GM13976 (cell line): ENCODE data around the gene SYNPO2.
"Not testable (repeated sequence)": the region's sequence is repeated elsewhere in the genome, so short reads cannot be mapped to it uniquely, and the experiment has no call there.

Experiments used
- DNase-seq: peaks from one replicate; pipeline ENCODE4 v3.0.0; 2012; ENCODE audit warnings: low spot score
- in situ Hi-C: fragments of 300-500 bp; cut with MboI; formaldehyde crosslinking; loops from one replicate; pipeline ENCODE4 v1.12.0; 2022; ENCODE audit warnings: low sequenced_read_pairs, mixed read lengths, inconsistent platforms; ENCODE audit not compliant: unreplicated experiment
- TF ChIP-seq, protein P1 (sequence below): IDR thresholded peaks from 2 replicates; pipeline ENCODE4 v1.5.1; 2012; ENCODE audit warnings: borderline replicate concordance, mild to moderate bottlenecking; ENCODE audit not compliant: insufficient read depth; ENCODE audit errors: extremely low read depth, missing control alignments, control extremely low read depth

The SYNPO2 gene

DNA sequence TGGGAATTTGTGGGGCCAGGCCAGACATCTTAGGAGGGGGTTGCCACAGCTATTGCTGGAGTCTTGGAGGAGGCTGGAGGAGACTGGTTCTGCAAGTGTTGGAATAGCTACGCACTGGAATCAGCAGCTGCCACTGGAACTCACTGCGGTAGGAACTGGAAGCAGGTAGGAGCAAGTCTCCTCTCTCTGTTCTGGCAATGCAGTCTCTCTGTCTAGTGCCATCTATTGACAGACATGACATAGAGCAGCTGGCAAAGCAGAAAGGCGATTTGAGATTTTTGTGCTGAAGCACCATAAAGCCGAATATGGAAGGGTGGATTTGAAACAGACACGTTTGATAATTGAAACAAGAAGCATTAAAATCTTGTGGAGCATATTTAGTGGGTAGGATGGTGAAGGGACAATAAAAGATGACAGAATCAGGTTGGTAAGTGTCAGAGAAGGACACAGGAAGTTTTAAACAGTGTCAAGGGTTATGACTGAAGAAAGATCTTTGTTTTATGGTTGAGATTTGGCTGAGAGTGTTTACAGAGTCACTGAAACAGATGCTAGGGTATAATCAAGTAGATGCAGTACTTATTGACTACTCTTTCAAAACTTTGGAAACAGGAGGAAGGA, 23.5 kb upstream of the SYNPO2 start:
- peak; percentile 47 for DNase-seq
- TF ChIP-seq, protein P1, sequence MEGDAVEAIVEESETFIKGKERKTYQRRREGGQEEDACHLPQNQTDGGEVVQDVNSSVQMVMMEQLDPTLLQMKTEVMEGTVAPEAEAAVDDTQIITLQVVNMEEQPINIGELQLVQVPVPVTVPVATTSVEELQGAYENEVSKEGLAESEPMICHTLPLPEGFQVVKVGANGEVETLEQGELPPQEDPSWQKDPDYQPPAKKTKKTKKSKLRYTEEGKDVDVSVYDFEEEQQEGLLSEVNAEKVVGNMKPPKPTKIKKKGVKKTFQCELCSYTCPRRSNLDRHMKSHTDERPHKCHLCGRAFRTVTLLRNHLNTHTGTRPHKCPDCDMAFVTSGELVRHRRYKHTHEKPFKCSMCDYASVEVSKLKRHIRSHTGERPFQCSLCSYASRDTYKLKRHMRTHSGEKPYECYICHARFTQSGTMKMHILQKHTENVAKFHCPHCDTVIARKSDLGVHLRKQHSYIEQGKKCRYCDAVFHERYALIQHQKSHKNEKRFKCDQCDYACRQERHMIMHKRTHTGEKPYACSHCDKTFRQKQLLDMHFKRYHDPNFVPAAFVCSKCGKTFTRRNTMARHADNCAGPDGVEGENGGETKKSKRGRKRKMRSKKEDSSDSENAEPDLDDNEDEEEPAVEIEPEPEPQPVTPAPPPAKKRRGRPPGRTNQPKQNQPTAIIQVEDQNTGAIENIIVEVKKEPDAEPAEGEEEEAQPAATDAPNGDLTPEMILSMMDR = peak; percentile 45
- in situ Hi-C loops = no loop called here

DNA sequence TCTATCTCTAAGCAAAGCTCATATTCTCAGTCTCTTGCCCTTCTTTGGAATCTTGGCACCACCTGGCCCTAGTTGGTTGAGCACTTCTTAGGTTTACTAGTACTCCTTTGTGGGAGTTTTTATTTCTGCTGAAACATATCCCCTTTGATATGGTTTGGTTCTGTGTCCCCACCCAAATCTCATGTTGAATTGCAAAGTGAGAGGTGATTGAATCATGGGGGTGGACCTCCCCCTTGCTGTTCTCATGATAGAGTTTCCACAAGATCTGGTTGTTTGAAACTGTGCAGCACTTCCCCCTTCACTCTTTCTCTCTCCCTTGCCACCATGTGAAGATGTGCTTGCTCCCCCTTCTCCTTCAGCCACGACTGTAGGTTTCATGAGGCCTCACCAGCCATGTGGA, 22.2 kb upstream of the SYNPO2 start:
- in situ Hi-C loops = no loop called here
- DNase-seq = no peak
- TF ChIP-seq, protein P1 = no peak

DNA sequence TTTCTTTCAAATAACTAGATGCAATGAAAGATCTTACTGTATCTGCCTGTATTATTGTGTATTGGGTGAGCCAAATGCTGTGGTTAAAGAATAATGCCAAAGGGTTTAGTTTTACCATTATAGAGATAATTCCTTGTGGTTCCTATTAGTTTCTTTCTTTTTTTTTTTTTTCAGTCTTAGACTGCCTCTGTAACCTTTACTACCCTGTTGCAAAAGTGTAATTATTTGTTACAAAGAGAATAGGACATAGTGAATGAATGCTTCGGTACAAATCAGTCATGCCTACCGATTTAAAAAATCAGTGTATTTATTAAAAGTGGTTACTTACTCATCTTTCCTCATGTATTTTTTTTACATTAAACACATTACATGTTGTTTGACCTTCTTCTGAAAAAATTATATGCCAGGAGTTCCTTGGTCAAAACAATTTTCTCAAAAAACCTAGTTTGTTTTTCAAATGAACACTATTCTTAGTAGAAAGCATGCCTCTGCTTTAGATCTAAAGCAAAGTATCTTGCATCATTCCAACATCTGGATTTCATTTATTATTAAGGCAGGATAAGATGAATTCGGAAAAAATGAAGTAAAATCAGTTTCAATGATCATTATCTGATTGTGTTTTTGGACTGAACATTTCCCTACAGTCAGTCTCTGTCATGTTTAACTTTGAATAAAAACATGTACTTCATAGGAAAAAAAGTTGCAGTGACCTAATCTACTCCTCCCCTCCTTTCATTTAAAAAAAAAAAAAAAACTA, 21.2 kb upstream of the SYNPO2 start:
- in situ Hi-C loops = no loop called here
- TF ChIP-seq, protein P1 = no peak
- DNase-seq = no peak

DNA sequence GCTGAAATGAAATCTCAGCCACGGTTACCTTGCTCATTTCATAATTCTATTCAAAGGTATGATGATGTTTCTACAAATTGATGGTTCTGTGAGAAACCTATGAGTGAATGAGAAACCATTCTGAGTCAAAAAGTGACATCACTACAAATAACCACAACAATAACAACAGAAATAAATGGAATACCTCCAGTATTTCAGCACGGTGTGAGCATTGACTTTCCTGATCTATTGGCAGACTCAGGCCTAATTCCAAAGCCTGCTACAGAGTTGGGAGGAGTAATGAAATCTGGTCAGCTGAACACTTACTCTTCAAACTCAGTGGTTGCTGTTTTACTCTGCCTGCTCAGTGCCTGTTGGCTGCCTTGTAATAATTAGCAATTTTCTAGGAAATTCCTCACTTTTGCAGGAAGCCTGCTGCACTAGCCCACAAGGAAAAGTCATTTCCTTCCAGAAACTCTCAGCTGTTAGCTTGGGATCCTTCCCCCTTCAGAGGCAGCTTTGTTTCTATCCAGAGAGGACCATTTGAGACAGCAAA, 18.8 kb upstream of the SYNPO2 start:
- in situ Hi-C loops = no loop called here
- TF ChIP-seq, protein P1 = no peak
- no peak for DNase-seq

DNA sequence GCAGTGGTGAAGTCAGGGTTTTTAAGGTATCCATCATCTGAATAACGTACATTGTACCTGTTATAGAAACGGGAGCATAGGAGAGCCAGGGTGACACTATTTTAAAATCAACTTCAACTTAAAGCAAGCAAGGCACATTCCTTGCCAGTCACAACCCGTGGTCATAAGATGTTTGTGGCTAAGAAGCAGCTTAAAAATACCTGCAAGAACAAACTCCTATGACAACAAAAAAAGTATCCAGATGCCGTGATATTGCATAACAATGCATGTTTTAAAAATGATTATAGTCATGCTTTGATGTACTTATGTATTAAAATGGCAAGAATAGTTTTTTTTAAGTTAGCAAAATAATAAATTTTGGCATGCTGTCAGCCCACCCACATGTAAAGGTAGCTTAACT, 16.5 kb upstream of the SYNPO2 start:
- DNase-seq = no peak
- in situ Hi-C loops = no loop called here
- TF ChIP-seq, protein P1 = no peak

DNA sequence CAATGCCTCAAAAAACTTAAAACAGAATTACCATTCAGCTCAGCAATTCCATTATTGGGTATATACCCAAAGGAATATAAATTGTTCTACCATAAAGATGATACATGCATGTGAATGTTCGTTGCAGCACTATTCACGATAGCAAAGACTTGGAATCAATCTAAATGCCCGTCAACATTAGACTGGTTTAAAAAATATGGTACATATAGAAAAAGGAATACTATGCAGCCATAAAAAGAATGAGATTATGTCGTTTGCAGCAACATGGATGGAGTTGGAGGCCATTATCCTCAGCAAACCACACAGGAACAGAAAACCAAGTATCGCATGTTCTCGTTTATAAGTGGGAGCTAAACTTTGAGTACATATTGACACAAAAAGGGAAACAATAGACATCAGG, 10.9 kb upstream of the SYNPO2 start:
- DNase-seq = no peak
- TF ChIP-seq, protein P1 = no peak
- in situ Hi-C loops = no loop called here

DNA sequence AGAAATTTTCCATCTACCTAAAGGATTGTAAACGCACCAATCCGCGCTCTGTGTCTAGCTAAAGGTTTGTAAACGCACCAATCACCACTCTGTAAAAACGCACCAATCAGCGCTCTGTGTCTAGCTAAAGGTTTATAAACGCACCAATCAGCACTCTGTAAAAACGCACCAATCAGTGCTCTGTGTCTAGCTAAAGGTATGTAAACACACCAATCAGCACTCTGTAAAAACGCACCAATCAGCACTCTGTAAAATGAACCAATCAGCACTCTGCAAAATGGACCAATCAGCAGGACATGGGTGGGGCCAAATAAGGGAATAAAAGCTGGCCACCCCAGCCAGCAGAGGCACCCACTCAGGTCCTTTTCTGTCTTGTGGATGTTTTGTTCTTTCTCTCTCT, 10.1 kb upstream of the SYNPO2 start:
- DNase-seq, in situ Hi-C loops: not testable (repeated sequence)
